Measurements from ENCODE around the gene LRMDA. TPM values are rescaled to one million over a fixed set of nuclear protein-coding genes. Genes with fewer than 3 reads are reported as not detected.

The LRMDA gene
- total and polyA plus RNA-seq, 2 of the 4 experiments (the other 2 are of a cell fraction): 0.07 TPM; not detected in 1

DNA sequence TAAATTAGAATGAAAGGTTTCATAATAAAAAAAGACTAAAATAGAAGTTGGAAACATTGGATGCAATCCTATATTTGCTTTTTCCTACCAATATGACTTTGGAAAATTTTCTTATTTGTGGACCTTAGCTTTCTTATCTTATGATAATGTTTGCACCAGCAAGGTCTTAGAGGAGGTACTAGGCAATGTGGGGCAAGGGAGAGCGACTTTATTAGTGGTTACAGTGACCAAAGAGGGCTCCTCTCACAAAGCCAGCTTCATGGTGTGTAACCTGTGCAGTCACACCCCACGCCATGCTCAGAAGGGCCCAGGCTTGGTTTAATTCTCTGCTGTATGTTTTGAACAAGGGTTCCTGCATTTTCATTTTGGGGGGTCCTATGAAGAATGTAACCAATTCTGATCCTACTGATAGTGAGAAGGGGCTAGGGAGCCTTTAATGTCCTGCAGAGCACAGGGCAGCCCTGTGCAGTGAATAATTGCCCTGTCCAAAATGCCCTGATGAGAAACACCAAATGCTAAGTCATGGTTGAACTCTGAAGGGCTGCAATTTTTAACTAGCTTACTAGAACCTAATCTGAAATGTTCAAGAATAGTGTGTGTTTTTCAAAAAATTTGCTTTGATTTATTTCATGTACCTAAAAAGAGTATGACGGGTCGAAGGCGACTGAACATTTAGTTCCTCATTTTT lies 1047.8 kb downstream of the LRMDA start:
- Histone ChIP-seq H3K4me3 (ENCODE audit: insufficient read depth, low read depth, low read length) (no peak overlapping the region), H2BK120ac (ENCODE audit: low read depth, low read length) (no peak overlapping the region), H3K14ac (replicated peaks; ENCODE audit: low read depth, low read length) (no peak overlapping the region), H3K4me2 (ENCODE audit: low read depth, low read length) (no peak overlapping the region), H3K79me1 (ENCODE audit: low read depth in 1 of 2, low read length in 2 of 2) (no peaks in the 10 kb centered on the region), H3K36me3 (ENCODE audit: control insufficient read depth, insufficient read depth, low read length) (no peaks in the 10 kb centered on the region), H4K5ac (ENCODE audit: low read depth, low read length) (no peak overlapping the region), H2BK15ac (ENCODE audit: low read depth, low read length) (no peak overlapping the region), H4K8ac (ENCODE audit: low read depth in 2 of 2, low read length in 2 of 2) (no peak overlapping the region), H3K9me3 (ENCODE audit: control insufficient read depth, insufficient read depth, low read length) (no peaks in the 10 kb centered on the region), H2BK20ac (ENCODE audit: low read depth, low read length) (no peak overlapping the region), H3K27me3 (ENCODE audit: control insufficient read depth, insufficient read depth, low read length) (no peaks in the 10 kb centered on the region), H3K56ac (ENCODE audit: extremely low read depth, insufficient read depth, low read length) (no peak overlapping the region), H3K23ac (ENCODE audit: low read depth, low read length) (no peak overlapping the region), H4K20me1 (ENCODE audit: insufficient read depth, low read length) (no peaks in the 10 kb centered on the region), H2AK9ac (replicated peaks; ENCODE audit: low read depth, low read length, poor library complexity) (no peak overlapping the region), H3K27ac (ENCODE audit: insufficient read depth, low read length) (no peak overlapping the region), H2AFZ (replicated peaks; ENCODE audit: low read length, poor library complexity) (no peak overlapping the region), H2AK5ac (ENCODE audit: low read depth, low read length) (no peak overlapping the region), H2BK5ac (ENCODE audit: low read depth, low read length, poor library complexity, severe bottlenecking) (no peak overlapping the region), H3K4ac (ENCODE audit: low read depth, low read length) (no peak overlapping the region), H3K9ac (ENCODE audit: low read depth, low read length) (no peak overlapping the region), H3K18ac (ENCODE audit: low read depth, low read length) (no peak overlapping the region), H3K9me1 (ENCODE audit: insufficient read depth, low read length) (no peaks in the 10 kb centered on the region), H4K91ac (ENCODE audit: insufficient read depth, low read depth, low read length) (no peak overlapping the region), H3K4me1 (ENCODE audit: control insufficient read depth, insufficient read depth, low read length) (no peaks in the 10 kb centered on the region)
- ATAC-seq (ENCODE audit: low read depth): no peak
- ChIA-PET POLR2A (ENCODE audit: unreplicated experiment) (no interaction called here), CTCF (no interaction called here)
- TF ChIP-seq RFX5 (IDR thresholded peaks at IDR 0.05; ENCODE audit: low read depth, low read length): no peak
- TF ChIP-seq MAFK (IDR thresholded peaks at IDR 0.05; ENCODE audit: low read depth, low read length): no peak
- TF ChIP-seq NFE2L2 (IDR thresholded peaks at IDR 0.05; ENCODE audit: low read depth, low read length): no peak
- dilution Hi-C loops (cut with HindIII; ENCODE audit: low sequenced_read_pairs, unreplicated experiment): no loop called here
- intact Hi-C loops (cut with micrococcal nuclease): no loop called here
- in situ Hi-C loops (cut with MboI; ENCODE audit: low sequenced_read_pairs): no loop called here
- BruUV-seq (replicated peaks): no TSS peak
- no peak for DNase-seq
- WGBS, 2 experiments (ENCODE audit: extremely low coverage in 2 of 2, insufficient read length in 1 of 2): no CpG with 5 or more reads among the region's 5 CpGs

Measured in IMR-90 (cell line).